Hepatocyte (in vitro differentiated cells): ENCODE data around the gene ARVCF.

Experiments used
- CTCF ChIP-seq: fragments of 200-600 bp; sonication (generic); IDR thresholded peaks from 2 replicates; pipeline ENCODE4 v1.5.1; 2016; ENCODE audit warnings: antibody characterized with exemption, mild to moderate bottlenecking; ENCODE audit not compliant: poor library complexity
- EZH2 ChIP-seq: fragments of 200-600 bp; sonication (generic); IDR thresholded peaks from 2 replicates; pipeline ENCODE4 v1.6.1; 2016; ENCODE audit warnings: antibody characterized with exemption, mild to moderate bottlenecking, borderline replicate concordance
- EZH2phosphoT487 ChIP-seq: fragments of 200-600 bp; sonication (generic); IDR thresholded peaks from one replicate; pipeline ENCODE4 v1.6.1; 2018; ENCODE audit warnings: antibody characterized with exemption, mild to moderate bottlenecking, low read depth, moderate library complexity; ENCODE audit not compliant: unreplicated experiment, severe bottlenecking

- no peak for TF ChIP-seq CTCF
- no peak for TF ChIP-seq EZH2
- TF ChIP-seq EZH2phosphoT487, result no peak
Measured at GRCh38 chr22:20056161-20056560, 39.5 kb upstream of the ARVCF start.
